Measurements from ENCODE around the gene PER1.

PER1 gene

DNA sequence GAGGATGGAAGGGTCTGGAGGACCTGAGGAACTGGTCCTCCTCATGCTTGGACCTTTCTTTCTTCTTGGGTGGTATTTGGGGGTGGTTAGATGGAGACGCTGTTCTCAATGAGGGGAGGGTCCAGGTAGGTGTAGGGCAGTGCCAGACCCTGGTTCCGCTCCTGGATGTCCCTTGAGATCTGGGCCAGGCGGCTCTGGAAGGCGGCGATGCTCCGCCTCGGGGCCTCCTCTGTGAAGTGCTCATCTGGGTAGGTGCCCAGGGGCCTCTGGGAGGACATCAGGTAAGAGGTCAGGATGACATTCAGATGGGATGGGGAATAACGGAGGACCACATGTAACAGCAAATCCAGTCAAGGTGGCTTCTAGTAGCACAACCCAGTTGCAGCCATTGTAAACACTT is 55.7 kb downstream of the PER1 start:
- TF ChIP-seq, protein P1, sequence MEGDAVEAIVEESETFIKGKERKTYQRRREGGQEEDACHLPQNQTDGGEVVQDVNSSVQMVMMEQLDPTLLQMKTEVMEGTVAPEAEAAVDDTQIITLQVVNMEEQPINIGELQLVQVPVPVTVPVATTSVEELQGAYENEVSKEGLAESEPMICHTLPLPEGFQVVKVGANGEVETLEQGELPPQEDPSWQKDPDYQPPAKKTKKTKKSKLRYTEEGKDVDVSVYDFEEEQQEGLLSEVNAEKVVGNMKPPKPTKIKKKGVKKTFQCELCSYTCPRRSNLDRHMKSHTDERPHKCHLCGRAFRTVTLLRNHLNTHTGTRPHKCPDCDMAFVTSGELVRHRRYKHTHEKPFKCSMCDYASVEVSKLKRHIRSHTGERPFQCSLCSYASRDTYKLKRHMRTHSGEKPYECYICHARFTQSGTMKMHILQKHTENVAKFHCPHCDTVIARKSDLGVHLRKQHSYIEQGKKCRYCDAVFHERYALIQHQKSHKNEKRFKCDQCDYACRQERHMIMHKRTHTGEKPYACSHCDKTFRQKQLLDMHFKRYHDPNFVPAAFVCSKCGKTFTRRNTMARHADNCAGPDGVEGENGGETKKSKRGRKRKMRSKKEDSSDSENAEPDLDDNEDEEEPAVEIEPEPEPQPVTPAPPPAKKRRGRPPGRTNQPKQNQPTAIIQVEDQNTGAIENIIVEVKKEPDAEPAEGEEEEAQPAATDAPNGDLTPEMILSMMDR (IDR thresholded peaks at IDR 0.05; ENCODE audit: low read depth, low read length), result no peak
- no peak overlapping the region for H3K4me3 ChIP-seq (ENCODE audit: low read depth, low read length)
- no peaks in the 10 kb centered on the region for H3K4me1 ChIP-seq
- H3K27me3 ChIP-seq, result no peaks in the 10 kb centered on the region
- H3K36me3 ChIP-seq, result no peaks in the 10 kb centered on the region
- H3K9me3 ChIP-seq, result no peaks in the 10 kb centered on the region
- no peak for DNase-seq

DNA sequence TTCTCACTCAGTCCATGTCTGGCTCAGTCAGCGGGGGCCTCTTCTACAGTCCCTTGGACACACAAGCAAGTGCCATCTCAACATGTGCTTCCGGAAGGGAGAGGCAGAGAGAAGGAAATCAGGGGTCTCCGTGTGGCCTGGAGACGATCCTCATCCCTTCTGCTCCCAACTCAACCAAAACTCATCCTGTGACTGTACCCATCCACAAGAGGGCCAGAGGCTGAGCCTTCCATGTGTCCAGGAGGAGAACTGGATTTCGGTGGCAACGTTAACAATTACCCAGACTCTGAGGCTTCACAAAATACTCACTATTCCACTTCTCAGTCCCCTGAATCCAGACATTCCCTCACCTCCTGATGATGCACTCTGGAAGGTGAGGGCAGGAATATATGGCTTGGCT is 56.8 kb downstream of the PER1 start:
- Histone ChIP-seq H3K4me3 (ENCODE audit: low read depth, low read length) (no peak overlapping the region), H3K4me1 (no peaks in the 10 kb centered on the region), H3K27me3 (no peaks in the 10 kb centered on the region), H3K9me3 (no peaks in the 10 kb centered on the region), H3K36me3 (no peaks in the 10 kb centered on the region)
- DNase-seq, result no peak
- TF ChIP-seq, protein P1 (IDR thresholded peaks at IDR 0.05; ENCODE audit: low read depth, low read length), result no peak

DNA sequence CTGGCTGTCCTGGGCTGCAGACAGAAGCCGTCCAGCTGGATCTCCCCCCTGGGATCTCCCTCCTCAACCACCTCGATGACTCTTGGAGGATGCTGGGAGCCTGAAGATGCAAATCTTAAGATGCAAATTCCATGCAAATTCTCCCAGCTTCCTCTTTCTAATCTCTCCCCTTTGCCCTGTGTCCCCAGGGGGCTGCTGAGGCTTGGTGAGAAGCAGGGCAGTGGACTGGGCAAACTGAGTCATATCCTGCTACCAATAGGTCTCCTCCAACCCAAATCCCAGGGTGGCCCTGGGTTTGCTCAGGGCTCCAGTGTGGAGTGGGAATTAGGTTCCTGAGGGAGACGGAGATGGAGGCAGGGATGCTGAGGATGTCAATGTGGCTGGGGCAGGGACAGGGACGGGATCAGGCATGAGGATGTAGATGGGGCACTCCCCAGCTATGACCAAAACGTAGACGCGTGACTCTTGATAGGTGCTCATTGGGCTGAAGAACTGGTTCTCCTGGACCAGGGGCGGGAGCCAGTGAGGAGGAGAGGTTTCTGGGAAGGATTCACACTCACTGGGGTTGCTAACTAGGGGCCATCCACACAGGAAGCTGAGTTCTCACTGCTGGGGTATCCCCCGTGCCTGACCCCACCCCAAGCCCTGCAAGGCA is 61.0 kb downstream of the PER1 start:
- TF ChIP-seq, protein P1 (IDR thresholded peaks at IDR 0.05; ENCODE audit: low read depth, low read length), result no peak
- H3K9me3 ChIP-seq, result no peaks in the 10 kb centered on the region
- no peak overlapping the region for H3K4me3 ChIP-seq (ENCODE audit: low read depth, low read length)
- no peaks in the 10 kb centered on the region for H3K36me3 ChIP-seq
- no peak for DNase-seq
- H3K27me3 ChIP-seq, result no peaks in the 10 kb centered on the region
- H3K4me1 ChIP-seq, result no peaks in the 10 kb centered on the region

All from BE2C (cell line).